Upper lobe of left lung (tissue), 4 donors: ENCODE data around the gene CALML6.
A peak's percentile ranks its signal among the peaks of the same experiment; 100 is the strongest.

ENCODE experiments used
- CTCF ChIP-seq, 6 experiments: fragments of 450-650 bp in 4 of 6; fragments of 200-600 bp in 2 of 6; sonication (generic) in 2 of 6; IDR thresholded peaks; one replicate each; pipeline ENCODE4 v1.5.1; 2016 to 2019; ENCODE audit warnings: antibody characterized with exemption in 6 of 6
- POLR2AphosphoS5 ChIP-seq, 2 donors: sonication (generic); formaldehyde crosslinking; IDR thresholded peaks; one replicate each; pipeline ENCODE4 v1.5.1; 2017; ENCODE audit warnings: antibody characterized with exemption in 2 of 2

GRCh38 chr1:1906185-1907097, 8.6 kb upstream of the CALML6 start:
- peak; percentile 90 to 97 (median 93) for TF ChIP-seq CTCF (IDR thresholded peaks at IDR 0.05)
- peak; percentile 45 to 55 for TF ChIP-seq POLR2AphosphoS5 (IDR thresholded peaks at IDR 0.05)
